ENCODE results near the gene HSD17B2.

Gene HSD17B2

GRCh38 chr16:82088483-82088882 is 53.4 kb downstream of the HSD17B2 start:
- no peak for TF ChIP-seq CTCF (IDR thresholded peaks at IDR 0.05; ENCODE audit: low read depth, low read length)

GRCh38 chr16:82091241-82091640 is 56.2 kb downstream of the HSD17B2 start:
- peak; percentile 69 for DNase-seq (ENCODE audit: low read depth, low spot score)
- H3K4me3 ChIP-seq (ENCODE audit: low read depth, low read length), result no peak overlapping the region
- TF ChIP-seq CTCF (IDR thresholded peaks at IDR 0.05; ENCODE audit: low read depth, low read length), result no peak
- in situ Hi-C loops (cut with HindIII; ENCODE audit: low sequenced_read_pairs), result no loop called here

More at GRCh38 chr16:82088483-82088882, 53.4 kb downstream of the HSD17B2 start:
- in situ Hi-C loops (cut with HindIII; ENCODE audit: low sequenced_read_pairs), result no loop called here
- H3K4me3 ChIP-seq (ENCODE audit: low read depth, low read length), result no peak overlapping the region
- DNase-seq (ENCODE audit: low read depth, low spot score), result no peak

GRCh38 chr16:82092711-82093110 is 57.7 kb downstream of the HSD17B2 start:
- DNase-seq (ENCODE audit: low read depth, low spot score), result no peak
- in situ Hi-C loops (cut with HindIII; ENCODE audit: low sequenced_read_pairs), result no loop called here
- TF ChIP-seq CTCF (IDR thresholded peaks at IDR 0.05; ENCODE audit: low read depth, low read length), result no peak
- H3K4me3 ChIP-seq (ENCODE audit: low read depth, low read length), result no peak overlapping the region

GRCh38 chr16:82093666-82094300 is 58.7 kb downstream of the HSD17B2 start:
- no peak for TF ChIP-seq CTCF (IDR thresholded peaks at IDR 0.05; ENCODE audit: low read depth, low read length)
- in situ Hi-C loops (cut with HindIII; ENCODE audit: low sequenced_read_pairs), result no loop called here
- H3K4me3 ChIP-seq (ENCODE audit: low read depth, low read length), result no peak overlapping the region
- peak; percentile 5 for DNase-seq (ENCODE audit: low read depth, low spot score)

GRCh38 chr16:82094942-82095540 is 60.0 kb downstream of the HSD17B2 start:
- TF ChIP-seq CTCF (IDR thresholded peaks at IDR 0.05; ENCODE audit: low read depth, low read length), result no peak
- H3K4me3 ChIP-seq (ENCODE audit: low read depth, low read length), result no peak overlapping the region
- DNase-seq (ENCODE audit: low read depth, low spot score), result no peak
- in situ Hi-C loops (cut with HindIII; ENCODE audit: low sequenced_read_pairs), result no loop called here

- in situ Hi-C loops (cut with HindIII; ENCODE audit: low sequenced_read_pairs), result no loop called here
- no peak overlapping the region for H3K4me3 ChIP-seq (ENCODE audit: low read depth, low read length)
- TF ChIP-seq CTCF (IDR thresholded peaks at IDR 0.05; ENCODE audit: low read depth, low read length), result no peak
- DNase-seq (ENCODE audit: low read depth, low spot score), result no peak
Observed at GRCh38 chr16:82096641-82097040, 61.6 kb downstream of the HSD17B2 start.
